K562 (cell line): Measurements from ENCODE around the gene NET1. TPM values are rescaled to one million over a fixed set of nuclear protein-coding genes. Genes with fewer than 3 reads are reported as not detected.

Source experiments
- ATAC-seq: fragments of 200-7000 bp; cut with Tn5 transposase; 3 replicates; pipeline ENCODE4 v1.9.1; 2020; ENCODE audit warnings: moderate library complexity
- BruUV-seq: library from RNA; stranded (reverse); fragments of 400-500 nt; replicated peaks from 2 replicates; lab custom pipeline; 2021; lab: Mats Ljungman, UMichigan
- CTCF ChIA-PET: fragments of 300-600 bp; formaldehyde crosslinking; extraction: SDS; loops from one replicate; lab custom pipeline; 2021; ENCODE audit warnings: low intra/inter-chr PET ratio; lab: Yijun Ruan, JAX
- POLR2A ChIA-PET: fragments of 300-600, 350-650 bp; sonication (Branson Sonifier 250); formaldehyde crosslinking; extraction: SDS; loops from one replicate; lab custom pipeline; 2021; ENCODE audit warnings: antibody characterized with exemption, inconsistent platforms; lab: Yijun Ruan, JAX
- DNase-seq, 4 experiments: peaks; one replicate each; pipeline versions ENCODE4 v3.0.0 to v3.0.0-alpha.2; 2011 to 2018; ENCODE audit warnings: low spot score in 3 of 4, mixed read lengths in 3 of 4; ENCODE audit errors: extremely low read depth in 1 of 4
- FAIRE-seq: peaks from 2 replicates; lab custom pipeline; 2011; peaks lifted over from hg19 to GRCh38; lab: Jason Lieb, UNC
- H2AFZ ChIP-seq: 2 replicates; pipeline ENCODE4 v1.6.0; 2011; ENCODE audit warnings: low read depth, low read length, control low read depth, inconsistent platforms
- H3K27ac ChIP-seq: fragments of 200-600 bp; 3 replicates; pipeline ENCODE4 v1.8.0; 2011; ENCODE audit warnings: low read depth, mild to moderate bottlenecking, control low read depth, inconsistent platforms, low read length, moderate library complexity, mixed read lengths; ENCODE audit errors: extremely low read depth
- H3K27me3 ChIP-seq, 2 experiments: fragments of 300-600 bp in 1 of 2; 2 replicates in 1 of 2; 3 replicates in 1 of 2; pipeline versions ENCODE4 v1.6.0 to v1.8.0; 2011; ENCODE audit warnings: inconsistent platforms in 2 of 2, low read length in 2 of 2, mild to moderate bottlenecking in 1 of 2, mixed read lengths in 1 of 2, moderate library complexity in 1 of 2; ENCODE audit not compliant: control insufficient read depth in 2 of 2, insufficient read depth in 2 of 2
- H3K36me3 ChIP-seq: fragments of 300-600 bp; 3 replicates; pipeline ENCODE4 v1.8.0; 2011; ENCODE audit warnings: mild to moderate bottlenecking, low read length, inconsistent platforms; ENCODE audit not compliant: control insufficient read depth, insufficient read depth
- H3K4me1 ChIP-seq, 2 experiments: fragments of 200-600 bp in 1 of 2; replicated peaks in 1 of 2; 2 replicates in 1 of 2; 3 replicates in 1 of 2; pipeline versions ENCODE4 v1.5.1 to v1.8.0; 2011; ENCODE audit warnings: inconsistent platforms in 2 of 2, low read length in 2 of 2, mild to moderate bottlenecking in 1 of 2, mixed read lengths in 1 of 2, moderate library complexity in 1 of 2; ENCODE audit not compliant: control insufficient read depth in 2 of 2, insufficient read depth in 2 of 2
- H3K4me2 ChIP-seq: 2 replicates; pipeline ENCODE4 v1.6.1; 2011; ENCODE audit warnings: low read length, control low read depth, inconsistent platforms, mixed read lengths; ENCODE audit not compliant: insufficient read depth
- H3K4me3 ChIP-seq: fragments of 200-600 bp; sonication (generic), shearing (Covaris generic); 2 replicates; pipeline ENCODE4 v1.5.1; 2016; ENCODE audit warnings: control low read depth, inconsistent platforms
- H3K79me2 ChIP-seq: fragments of 200-600 bp; 3 replicates; pipeline ENCODE4 v1.8.0; 2011; ENCODE audit warnings: low read length, inconsistent platforms; ENCODE audit not compliant: control insufficient read depth, insufficient read depth
- H3K9ac ChIP-seq, 2 experiments: 2 replicates each; pipeline versions ENCODE4 v1.6.0 to v1.6.1; 2011; ENCODE audit warnings: low read depth in 2 of 2, low read length in 2 of 2, control low read depth in 1 of 2, inconsistent platforms in 1 of 2, mild to moderate bottlenecking in 1 of 2, mixed read lengths in 1 of 2; ENCODE audit not compliant: insufficient read depth in 1 of 2
- H3K9me1 ChIP-seq: one replicate; pipeline ENCODE4 v1.6.0; 2011; ENCODE audit warnings: inconsistent platforms, mild to moderate bottlenecking, low read length, moderate library complexity; ENCODE audit not compliant: control insufficient read depth, insufficient read depth
- H3K9me3 ChIP-seq: replicated peaks from 2 replicates; pipeline ENCODE4 v1.5.1; 2011; ENCODE audit warnings: low read depth, low read length, inconsistent platforms; ENCODE audit not compliant: control insufficient read depth, insufficient read depth
- H4K20me1 ChIP-seq: replicated peaks from 2 replicates; pipeline ENCODE4 v1.6.1; 2011; ENCODE audit warnings: low read length, inconsistent platforms, mixed read lengths; ENCODE audit not compliant: control insufficient read depth, insufficient read depth
- C11orf30 ChIP-seq: fragments of 450-650 bp; IDR thresholded peaks from 2 replicates; pipeline ENCODE4 v1.6.1; 2016; ENCODE audit warnings: low read depth, mild to moderate bottlenecking
- RBFOX2 ChIP-seq: fragments of 200-400 bp; formaldehyde crosslinking; IDR thresholded peaks from 2 replicates; pipeline ENCODE4 v1.6.1; 2017; ENCODE audit warnings: low read depth, mild to moderate bottlenecking, low read length, moderate library complexity
- WGBS: fragments of 100-300 bp; shearing (Covaris generic); methylation state at CpG from one replicate; pipeline ENCODE4 v1.1.6; 2016; ENCODE audit warnings: low coverage, mixed read lengths; ENCODE audit not compliant: insufficient coverage; ENCODE audit errors: missing lambda C conversion rate; 5-methylcytosine and 5-hydroxymethylcytosine counted together
- in situ Hi-C: fragments of 300-500 bp; cut with MboI; formaldehyde crosslinking; loops from 4 replicates; pipeline ENCODE4 v1.15.0; 2018; ENCODE audit warnings: inconsistent platforms, mixed read lengths
- intact Hi-C: fragments of 100-400 bp; cut with micrococcal nuclease; formaldehyde crosslinking; loops from 2 replicates; pipeline ENCODE4 v1.14.2; 2022
- polyA plus RNA-seq, 8 experiments: library from polyadenylated mRNA; depleted of rRNA in 4 of 8; stranded (reverse) in 5 of 8; unstranded in 3 of 8; fragments of >200 nt; fragmentation: Nextera tagmentation in 2 of 8; fragmentation: Illumina TruSeq in 1 of 8; extraction: Ambion mirVana in 2 of 8; extraction: Trizol in 1 of 8; gene quantifications; 2 replicates each; pipeline versions ENCODE4 v1.2.1 to v1.2.3, GENCODE V29; 2011 to 2014; ENCODE audit warnings: inconsistent platforms in 1 of 8, missing spikeins in 1 of 8
- total RNA-seq, 7 experiments: library from RNA; depleted of rRNA in 6 of 7; stranded (reverse); fragments of >200 nt in 6 of 7; fragmentation: Illumina TruSeq in 2 of 7; extraction: Trizol in 2 of 7; gene quantifications; 2 replicates each; pipeline versions ENCODE4 v1.2.1 to v1.2.3, GENCODE V29; 2011 to 2021; ENCODE audit warnings: low replicate concordance in 1 of 7
- TF ChIP-seq, protein P1 (sequence below): fragments of 450-650 bp; IDR thresholded peaks from 2 replicates; pipeline ENCODE4 v1.6.1; 2014; ENCODE audit warnings: low read depth, mild to moderate bottlenecking, moderate library complexity, borderline replicate concordance

NET1 gene
- total and polyA plus RNA-seq, 9 of the 15 experiments (the other 6 are each of a cell fraction or from before 2014, with no cell fraction given) = 47.4 to 258 (median 106) TPM

- no TSS peak for BruUV-seq
- FAIRE-seq = no peak
- ChIA-PET POLR2A (interaction anchor here (0.6 to 7.0 kb wide), 3 partner anchors 19 to 682 kb away, joined by 3 to 43 read pairs (median 3); no protein-coding TSS in a partner anchor), CTCF (no interaction called here)
- peak overlapping the region; percentile 100 for H3K4me2 ChIP-seq
- no peaks in the 10 kb centered on the region for H4K20me1 ChIP-seq
- H3K9me3 ChIP-seq = no peaks in the 10 kb centered on the region
- H3K27ac ChIP-seq = peak overlapping the region; percentile 94
- peaks cover 53 to 64% of the 10 kb centered on the region in 2 experiments for H3K4me1 ChIP-seq
- no peak for ATAC-seq
- 65% methylated on average over 12 of the region's 12 CpGs for WGBS
- TF ChIP-seq, protein P1, sequence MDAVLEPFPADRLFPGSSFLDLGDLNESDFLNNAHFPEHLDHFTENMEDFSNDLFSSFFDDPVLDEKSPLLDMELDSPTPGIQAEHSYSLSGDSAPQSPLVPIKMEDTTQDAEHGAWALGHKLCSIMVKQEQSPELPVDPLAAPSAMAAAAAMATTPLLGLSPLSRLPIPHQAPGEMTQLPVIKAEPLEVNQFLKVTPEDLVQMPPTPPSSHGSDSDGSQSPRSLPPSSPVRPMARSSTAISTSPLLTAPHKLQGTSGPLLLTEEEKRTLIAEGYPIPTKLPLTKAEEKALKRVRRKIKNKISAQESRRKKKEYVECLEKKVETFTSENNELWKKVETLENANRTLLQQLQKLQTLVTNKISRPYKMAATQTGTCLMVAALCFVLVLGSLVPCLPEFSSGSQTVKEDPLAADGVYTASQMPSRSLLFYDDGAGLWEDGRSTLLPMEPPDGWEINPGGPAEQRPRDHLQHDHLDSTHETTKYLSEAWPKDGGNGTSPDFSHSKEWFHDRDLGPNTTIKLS = no peak
- peak; percentile 29; the same call in 1 of the 2 replicates for TF ChIP-seq C11orf30
- TF ChIP-seq RBFOX2 = peak; percentile 9; the same call in 1 of the 2 replicates
- in situ Hi-C loops = no loop called here
- H3K9me1 ChIP-seq = no peaks in the 10 kb centered on the region
- peak overlapping the region; percentile 85 to 90; a peak in 2 of 4 replicates for H3K9ac ChIP-seq
- peak overlapping the region; percentile 52 for H2AFZ ChIP-seq
- no peak for DNase-seq
- no peaks in the 10 kb centered on the region for H3K27me3 ChIP-seq
- H3K36me3 ChIP-seq = peaks cover 30% of the 10 kb centered on the region
- H3K79me2 ChIP-seq = peaks cover 98% of the 10 kb centered on the region
- no peak overlapping the region for H3K4me3 ChIP-seq
- intact Hi-C loops = loop anchor here (5.0 kb wide), 1 partner anchor 66 kb away; no protein-coding TSS in a partner anchor
Measured at GRCh38 chr10:5481121-5481520, 68.8 kb downstream of the NET1 start.
